ENCODE results near the gene ATP9A. TPM values are rescaled to one million over a fixed set of nuclear protein-coding genes. Genes with fewer than 3 reads are reported as not detected.
"Not testable (repeated sequence)": the region's sequence is repeated elsewhere in the genome, so short reads cannot be mapped to it uniquely, and the experiment has no call there.

Gene ATP9A
- total RNA-seq, 1 donor from 2014 or later = 39.7 TPM

DNA sequence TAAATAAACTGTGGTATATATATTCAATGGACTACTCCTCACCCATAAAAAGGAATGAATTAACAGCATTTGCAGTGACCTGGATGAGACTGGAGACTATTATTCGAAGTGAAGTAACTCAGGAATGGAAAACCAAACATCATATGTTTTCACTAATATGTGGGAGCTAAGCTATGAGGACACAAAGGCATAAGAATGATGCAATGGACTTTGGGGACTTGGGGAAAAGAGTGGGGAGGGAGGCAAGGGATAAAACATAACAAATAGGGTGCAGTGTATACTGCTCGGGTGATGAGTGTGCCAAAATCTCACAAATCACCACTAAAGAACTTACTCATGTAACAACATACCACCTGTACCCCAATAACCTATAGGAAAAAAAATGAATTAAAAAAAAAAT is 45.2 kb downstream of the ATP9A start:
- DNase-seq = not testable (repeated sequence)

GRCh38 chr20:51722246-51722645 is 45.9 kb downstream of the ATP9A start:
- DNase-seq = not testable (repeated sequence)

- peak; percentile 33 for DNase-seq
Observed at GRCh38 chr20:51720854-51721253, 47.3 kb downstream of the ATP9A start.

- DNase-seq = no peak
Observed at GRCh38 chr20:51720384-51720783, 47.8 kb downstream of the ATP9A start.

DNA sequence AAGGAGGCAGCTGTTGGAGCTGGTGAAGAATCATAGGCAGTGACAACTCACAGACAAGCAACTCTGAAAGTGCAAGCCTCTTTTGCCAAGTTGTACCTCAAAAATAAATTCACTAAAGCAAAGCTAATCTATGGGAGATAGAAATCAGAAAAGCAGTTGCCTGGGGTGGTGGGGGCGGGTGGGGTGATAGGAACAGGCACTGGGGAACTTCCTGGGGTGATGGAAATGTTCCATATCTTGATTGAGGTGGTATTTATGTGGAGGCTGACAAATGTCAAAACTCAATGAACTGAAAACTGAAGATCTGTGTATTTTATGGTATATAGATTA is 52.4 kb downstream of the ATP9A start:
- DNase-seq = no peak

DNA sequence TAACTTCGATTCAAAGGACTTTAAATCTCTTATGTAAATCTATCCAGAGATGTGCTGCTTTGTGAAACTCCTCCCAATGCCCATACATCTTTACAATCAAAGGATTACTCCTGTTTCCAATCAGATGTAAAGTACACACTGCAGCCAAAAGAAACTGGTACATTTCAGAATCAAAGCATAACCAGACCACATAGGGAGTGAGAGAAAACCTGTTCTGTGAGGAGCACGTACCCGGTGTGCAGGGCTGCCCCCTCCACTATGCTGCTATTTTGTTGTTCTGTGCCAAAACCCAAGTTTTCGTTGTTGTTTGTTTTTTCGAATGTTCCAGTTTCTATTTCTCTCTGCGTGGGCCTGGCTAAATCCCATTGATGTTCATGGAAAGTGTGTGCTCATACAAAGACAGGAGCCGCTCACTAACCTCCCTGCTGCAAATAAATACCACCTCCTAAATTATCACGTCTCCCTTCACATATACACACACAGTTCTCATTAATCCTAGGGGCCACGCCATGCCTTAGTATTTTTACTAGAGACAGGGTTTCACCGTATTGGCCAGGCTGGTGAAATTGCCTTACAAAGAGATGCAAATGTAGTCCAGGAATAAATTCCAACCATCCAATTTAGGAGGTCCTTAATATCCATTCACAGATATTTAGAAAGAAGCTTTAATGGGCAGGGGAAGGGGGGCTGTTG is 52.9 kb downstream of the ATP9A start:
- DNase-seq = peak; percentile 17

DNA sequence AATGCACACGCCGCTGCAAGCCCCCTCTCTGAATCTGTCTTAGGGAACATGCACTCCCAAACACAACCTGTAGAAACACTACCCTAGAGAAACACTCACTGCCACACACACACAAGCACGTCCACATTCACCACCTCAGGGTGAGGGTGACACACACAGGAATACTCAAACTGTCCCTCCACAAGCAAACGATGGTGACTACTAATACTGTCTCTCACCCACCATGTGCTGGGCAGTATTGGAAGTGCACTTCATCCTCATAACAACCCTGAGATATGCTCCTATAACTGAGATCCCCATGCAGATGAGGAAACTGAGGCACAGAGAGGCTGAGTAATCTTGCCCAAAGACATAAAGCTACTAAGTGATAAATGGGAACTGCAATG is 55.0 kb downstream of the ATP9A start:
- no peak for DNase-seq

DNA sequence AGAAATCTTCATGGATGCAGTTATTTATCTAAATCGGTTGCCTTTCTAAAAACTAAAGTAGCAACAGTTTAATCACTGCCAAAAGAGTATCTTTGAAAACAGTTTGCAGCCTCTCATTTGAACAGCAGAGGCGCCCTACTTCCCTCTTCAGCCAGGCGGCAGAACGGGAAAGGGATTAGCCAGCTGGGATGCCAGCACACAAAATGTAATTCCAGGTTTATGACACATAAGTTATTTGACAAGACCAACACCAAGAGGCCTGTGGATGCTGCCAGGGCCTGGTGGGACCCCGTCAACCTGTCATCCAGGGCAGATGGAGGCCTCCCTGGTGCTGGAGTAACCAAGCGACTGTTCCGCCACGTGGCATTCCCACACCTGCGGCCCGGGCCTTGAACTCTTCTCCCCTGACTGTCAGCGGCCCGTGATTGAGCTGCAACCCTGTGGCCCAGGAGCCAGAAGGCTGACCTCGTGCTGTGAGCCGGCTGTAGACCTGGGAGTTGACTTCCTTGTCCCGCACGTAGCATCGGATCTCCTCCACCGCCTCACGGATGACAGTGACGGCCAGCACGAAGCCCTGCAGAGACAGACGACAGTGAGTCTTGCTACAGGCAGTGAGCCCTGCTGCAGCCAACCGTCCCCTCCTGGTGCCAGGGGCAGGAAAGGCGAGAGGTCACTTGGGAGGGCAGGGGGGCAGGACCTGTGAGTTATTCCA is 55.5 kb downstream of the ATP9A start:
- DNase-seq = peak; percentile 55

DNA sequence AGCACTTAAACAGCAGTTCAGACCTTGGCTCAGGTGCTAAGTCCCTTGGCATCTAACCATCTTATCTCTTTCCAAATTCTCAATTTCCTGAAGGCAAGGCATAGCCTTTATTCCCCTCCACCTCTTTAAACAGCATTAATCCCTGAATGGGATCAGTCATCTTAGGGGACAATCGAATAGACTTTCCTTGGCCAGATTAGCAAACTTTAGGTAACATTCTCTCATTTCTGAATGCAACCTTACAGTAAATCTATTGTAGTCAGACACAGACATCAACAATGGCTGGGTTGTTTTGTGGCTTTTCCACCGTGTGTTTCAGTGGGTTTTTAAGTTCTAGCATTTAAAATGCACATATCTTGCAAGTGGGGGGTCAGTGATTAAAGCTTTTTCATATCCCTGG is 56.8 kb downstream of the ATP9A start:
- no peak for DNase-seq

DNA sequence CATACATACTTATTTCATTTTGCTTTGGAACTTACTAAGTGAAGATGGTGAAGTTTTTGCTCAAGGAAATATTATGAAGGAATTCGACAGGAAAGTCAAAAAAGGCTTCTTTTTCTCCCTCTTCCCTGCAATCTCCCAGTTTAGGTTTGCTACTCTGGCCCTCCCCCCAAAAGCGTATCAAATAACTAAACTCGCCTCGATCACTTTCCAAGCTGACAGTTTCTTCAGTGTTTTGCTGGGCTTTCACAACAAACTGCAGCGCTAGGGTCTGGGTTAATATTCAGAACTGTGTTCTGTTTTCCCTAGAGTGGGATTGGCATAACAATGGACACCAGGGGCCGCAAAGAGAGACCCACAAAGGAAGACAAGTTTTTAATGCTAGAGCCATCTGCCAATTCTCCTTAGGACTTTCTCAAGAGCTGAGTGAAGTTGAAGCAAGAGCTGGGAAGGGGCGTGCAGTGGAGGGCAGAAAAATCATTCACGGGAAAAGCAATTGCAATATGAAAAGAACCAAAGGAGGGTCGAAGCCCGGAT is 57.8 kb downstream of the ATP9A start:
- DNase-seq = no peak

DNA sequence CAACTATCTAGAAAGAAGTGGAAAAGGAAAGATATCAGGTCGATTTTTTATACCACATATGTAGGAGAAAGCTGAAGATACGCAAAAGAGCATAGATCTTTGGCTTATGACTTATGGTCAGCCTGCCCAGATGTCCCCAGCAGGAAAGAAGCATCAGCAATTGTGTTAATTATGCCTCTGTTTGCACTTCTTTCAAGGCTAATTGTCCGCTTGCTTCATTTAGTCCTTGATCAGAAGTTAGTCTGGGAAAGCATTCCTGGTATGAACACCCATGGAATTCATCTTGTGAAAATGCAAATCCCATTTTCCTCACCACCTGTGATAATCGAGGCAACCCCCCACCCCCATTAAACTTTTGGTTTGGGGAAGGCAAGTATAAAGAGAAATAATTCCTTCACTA is 62.8 kb downstream of the ATP9A start:
- no peak for DNase-seq

- no peak for DNase-seq
Observed at GRCh38 chr20:51703400-51704287, 64.5 kb downstream of the ATP9A start.

DNA sequence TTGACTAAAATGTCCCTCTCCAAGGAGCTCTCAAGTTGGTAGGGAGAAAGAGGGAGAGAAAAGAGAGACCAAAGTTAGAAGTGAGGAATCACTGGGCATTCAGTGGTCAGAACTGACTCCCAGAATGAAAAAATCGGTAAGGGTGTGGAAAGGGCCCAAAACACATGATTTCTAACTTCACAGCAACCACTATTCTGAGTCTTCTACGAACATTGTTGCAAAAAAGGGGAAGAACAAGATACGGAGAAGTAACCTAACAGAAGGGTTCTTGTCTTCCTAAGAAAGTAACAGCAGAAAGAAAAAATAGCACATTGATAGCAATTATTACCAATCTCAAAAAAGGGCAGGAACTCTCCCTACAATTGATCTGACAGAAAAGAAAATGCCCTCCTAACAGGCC is 65.6 kb downstream of the ATP9A start:
- DNase-seq = no peak

DNA sequence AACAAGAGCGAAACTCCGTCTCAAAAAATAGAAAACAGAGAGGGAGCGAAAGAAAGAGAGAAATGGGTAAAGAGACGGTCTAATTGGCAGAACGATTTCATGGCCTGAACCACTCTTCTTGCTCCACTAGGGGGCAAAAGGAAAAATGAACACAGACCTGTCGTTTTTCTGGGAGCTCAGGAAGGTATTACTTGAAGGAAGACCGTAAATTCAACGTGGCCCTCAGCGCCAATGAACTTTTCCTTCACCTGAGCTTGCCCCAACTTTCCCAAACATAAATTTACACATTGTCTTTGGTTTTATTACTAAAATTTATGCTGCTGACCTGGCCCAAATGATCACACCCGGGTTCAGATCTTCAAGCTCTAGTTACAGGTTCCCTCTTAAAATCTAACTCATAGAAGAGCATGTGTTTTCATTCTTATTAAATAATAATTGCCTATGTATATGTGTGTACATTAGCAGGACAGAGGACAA is 67.3 kb downstream of the ATP9A start:
- peak; percentile 77 for DNase-seq

- no peak for DNase-seq
Observed at GRCh38 chr20:51698252-51698651, 69.9 kb downstream of the ATP9A start.

DNA sequence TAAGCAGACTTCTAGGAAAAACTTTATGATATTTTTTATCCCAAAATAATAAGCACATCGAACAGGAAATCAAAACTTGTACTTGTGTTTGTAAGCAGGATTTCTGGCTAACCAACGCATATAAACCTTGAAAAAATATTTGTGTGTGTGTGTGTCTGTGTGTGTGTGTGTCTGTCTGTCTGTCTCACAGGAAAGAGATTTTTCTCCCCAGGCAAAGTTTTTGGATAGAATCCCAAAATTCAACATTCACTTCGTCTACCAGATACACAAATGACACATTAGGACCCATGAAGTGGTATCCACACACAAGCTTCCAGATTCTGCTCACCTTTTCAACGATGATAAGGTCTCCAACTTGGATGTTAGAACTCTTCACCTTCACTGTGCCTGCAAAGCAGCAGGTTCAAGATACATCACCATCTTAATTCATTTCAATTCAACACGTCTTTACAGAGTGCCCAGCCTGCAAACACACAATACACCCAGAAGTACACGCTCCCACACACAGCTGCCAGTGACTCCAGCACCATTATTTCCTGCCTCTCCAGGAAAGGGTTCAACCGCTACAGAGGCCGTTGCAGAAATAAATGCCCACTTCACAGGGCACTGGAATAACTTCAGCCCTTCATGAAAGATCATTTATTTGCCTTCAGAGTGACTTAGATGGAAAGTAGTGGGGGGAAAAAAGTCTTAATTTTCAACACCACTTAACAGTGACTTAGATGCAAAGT is 70.9 kb downstream of the ATP9A start:
- DNase-seq = peak; percentile 48

GRCh38 chr20:51696304-51697071 is 71.7 kb downstream of the ATP9A start:
- peak; percentile 43 for DNase-seq

- peak; percentile 92 for DNase-seq
Observed at GRCh38 chr20:51695574-51696303, 72.5 kb downstream of the ATP9A start.

- DNase-seq = no peak
Observed at GRCh38 chr20:51692806-51693400, 75.3 kb downstream of the ATP9A start.

DNA sequence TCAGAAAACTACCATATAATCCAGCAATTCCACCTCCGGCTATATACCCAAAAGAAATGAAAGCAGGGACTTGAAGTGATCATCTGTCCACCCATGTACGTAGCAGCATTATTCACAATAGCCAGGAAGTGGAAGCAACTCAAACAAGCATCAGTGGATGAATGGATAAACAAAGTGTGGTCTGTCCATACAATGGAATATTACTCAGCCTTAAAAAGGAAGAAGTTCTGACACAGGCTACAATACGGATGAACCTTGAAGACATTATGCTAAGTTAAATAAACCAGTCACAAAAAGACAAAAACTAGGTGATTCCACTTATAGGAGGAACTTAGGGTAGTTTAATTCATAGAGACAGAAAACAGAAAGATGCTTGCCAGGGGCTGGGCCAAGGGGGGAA is 76.5 kb downstream of the ATP9A start:
- DNase-seq = no peak
